Measurements from ENCODE around the gene HTD2.

- TF ChIP-seq CTCF (IDR thresholded peaks at IDR 0.05) (no peak), POLR2A (IDR thresholded peaks at IDR 0.05) (no peak)
Measured at GRCh38 chr3:58260261-58260731, 46.0 kb upstream of the HTD2 start.
